GM19023 (cell line): ENCODE data around the gene SIAE.
"Not testable (repeated sequence)": the region's sequence is repeated elsewhere in the genome, so short reads cannot be mapped to it uniquely, and the experiment has no call there.

Experiments
- ATAC-seq: cut with Tn5 transposase; IDR thresholded peaks from one replicate; pipeline ENCODE4 v1.9.1; 2021; ENCODE audit warnings: mild to moderate bottlenecking, moderate library complexity; ENCODE audit not compliant: unreplicated experiment

SIAE gene

GRCh38 chr11:124625504-124626168, 47.9 kb downstream of the SIAE start:
- no peak for ATAC-seq

DNA sequence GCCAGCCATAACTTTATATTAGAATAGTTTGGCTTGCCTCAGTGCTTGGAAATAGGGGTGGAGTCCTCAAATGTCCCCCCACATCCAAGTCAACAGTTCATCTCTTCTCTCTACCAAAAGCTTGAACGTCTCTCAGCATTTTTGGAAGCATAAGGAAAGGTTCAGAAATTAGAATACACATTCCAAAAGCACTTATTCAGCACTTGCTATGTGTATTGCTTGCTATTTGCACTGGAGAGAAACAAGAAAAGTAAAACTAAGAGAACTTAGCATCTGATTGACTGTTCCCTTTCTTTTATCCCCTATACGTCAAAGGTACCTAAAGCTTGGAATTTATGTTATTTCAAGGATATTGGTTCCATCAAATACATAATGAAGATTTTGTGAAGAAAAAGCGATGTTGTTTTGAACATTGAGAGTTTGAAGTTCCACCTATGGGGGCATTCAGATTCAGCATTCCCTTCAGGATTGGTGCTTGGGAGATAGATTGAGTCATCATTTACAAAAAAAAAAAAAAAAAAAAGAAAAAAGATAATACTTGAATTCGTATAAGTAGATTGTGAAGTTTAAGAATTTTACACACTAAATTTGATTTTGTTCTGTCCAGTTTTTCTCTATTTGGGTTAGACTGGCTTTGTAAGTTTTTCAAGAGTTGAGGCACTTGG, 49.5 kb downstream of the SIAE start:
- no peak for ATAC-seq

DNA sequence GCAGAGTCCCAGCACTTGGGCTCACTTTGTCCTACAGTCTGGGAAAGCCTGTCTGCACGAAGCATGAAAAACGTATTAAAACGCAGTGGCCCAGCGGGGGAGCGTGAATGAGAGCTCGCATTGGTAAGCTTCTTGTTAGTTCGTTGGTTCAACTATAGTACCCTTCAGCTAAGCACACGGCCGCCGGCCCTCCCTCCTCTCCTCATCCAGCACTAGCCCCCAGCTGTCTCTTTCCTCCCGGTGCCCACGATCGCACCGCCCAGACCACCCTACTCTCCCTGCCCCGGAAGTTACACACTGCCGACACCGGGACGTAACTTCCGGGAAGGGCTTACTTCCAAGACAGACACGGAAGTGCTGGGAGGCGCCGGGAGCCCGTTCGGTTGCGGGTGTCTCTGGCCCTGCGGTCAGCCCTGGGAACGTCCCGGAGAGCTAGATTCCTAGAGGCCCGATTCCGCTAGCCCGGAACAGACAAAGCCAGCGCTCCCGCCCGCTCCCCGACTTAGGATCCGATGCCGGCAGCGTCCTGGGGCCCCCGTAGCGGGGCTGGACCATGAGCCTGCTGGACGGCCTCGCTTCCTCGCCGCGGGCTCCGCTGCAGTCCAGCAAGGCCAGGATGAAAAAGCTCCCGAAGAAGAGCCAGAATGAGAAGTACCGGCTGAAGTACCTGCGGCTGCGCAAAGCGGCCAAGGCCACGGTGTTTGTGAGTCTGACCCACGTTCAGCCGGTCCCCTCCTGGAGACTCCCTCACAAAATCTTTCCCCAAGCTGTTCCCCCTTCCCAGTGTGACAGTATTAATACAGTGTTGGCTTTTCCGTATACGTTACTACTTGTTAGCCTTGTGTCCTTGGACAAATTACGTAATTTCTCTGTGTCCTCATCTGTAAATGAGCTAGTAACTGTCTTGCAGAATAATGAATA, 50.7 kb downstream of the SIAE start, which contains the start of gene TBRG1:
TBRG1 (plus strand) TSS at position 334 of the 921 bp plus-strand sequence; CDS start at position 554, 220 bp downstream.
- peak; percentile 98 for ATAC-seq

- no peak for ATAC-seq
These were observed 54.7 kb downstream of the SIAE start for GRCh38 chr11:124618863-124619262.

DNA sequence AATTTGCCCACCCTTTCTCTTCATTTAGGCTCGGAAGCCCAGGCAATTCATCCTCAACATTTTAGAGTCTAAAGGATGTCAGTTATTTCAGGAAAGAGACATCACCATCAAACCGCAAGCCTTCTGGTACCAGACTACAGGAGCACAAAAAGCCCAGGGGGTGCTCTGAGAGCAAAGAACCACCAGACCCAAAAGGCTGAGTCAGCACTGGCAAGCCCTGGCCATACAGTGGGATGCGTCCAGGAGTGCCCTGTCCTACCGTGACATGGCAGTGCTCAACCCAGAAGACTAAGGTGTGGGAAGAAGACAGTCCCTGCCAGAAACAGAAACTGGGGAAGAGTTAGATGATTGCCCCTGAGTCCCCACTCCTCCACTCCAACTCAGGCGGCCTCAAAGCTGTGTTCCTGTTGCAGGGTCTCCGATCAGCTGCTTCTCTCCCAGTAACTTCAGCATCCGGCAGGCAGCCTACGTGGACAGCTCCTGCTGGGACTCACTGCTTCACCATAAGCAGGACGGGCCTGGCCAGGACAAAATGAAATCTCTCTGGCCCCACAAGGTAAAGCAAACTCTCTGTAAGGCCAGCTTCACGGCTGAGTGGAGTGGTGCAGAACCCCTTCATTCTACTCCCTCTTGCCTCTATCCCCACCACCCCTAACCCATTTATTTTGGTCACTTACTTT, 60.8 kb downstream of the SIAE start:
- ATAC-seq = no peak

DNA sequence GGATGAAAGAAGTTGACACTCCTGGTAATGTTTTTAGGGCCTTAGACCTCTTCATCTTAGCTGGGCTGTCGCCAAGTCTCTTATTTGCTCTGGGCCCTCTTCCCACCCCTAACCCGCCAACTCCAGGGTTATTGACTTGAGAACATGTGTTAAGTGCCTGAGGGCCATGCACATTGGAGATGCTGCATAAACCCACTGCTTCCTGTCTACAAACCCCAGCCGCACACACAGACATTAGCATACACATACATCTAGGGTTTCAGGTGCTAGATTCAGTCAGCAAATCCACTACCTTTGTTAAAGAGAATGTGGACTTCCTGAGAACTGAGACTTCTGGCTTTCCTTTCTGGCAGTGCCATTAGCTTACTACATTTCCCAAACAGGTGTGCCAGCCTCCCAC, 61.5 kb downstream of the SIAE start:
- no peak for ATAC-seq

DNA sequence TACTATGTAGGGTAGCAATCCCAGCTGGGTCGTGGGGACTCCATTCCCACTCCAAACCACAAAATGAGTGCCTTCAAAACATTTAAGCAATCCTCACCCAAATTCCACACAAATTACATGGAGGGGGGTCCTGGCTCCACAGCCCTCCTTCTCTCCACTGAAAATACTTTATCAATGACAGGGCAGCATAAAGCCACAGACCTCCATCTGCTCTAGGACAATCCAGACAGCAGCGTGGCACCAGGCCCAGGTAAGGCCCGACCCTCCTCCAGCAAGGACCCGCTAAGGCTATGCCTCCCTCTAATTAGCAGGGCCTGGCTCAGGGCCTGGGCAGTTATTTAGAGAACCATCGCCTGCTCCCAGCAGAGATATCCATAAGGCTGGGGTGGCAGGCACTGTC, 62.5 kb downstream of the SIAE start, which contains the start of gene PANX3:
PANX3 (plus strand) TSS at position 365 of the 400 bp plus-strand sequence. CDS start 129 bp downstream, outside the sequence.
- ATAC-seq = no peak

DNA sequence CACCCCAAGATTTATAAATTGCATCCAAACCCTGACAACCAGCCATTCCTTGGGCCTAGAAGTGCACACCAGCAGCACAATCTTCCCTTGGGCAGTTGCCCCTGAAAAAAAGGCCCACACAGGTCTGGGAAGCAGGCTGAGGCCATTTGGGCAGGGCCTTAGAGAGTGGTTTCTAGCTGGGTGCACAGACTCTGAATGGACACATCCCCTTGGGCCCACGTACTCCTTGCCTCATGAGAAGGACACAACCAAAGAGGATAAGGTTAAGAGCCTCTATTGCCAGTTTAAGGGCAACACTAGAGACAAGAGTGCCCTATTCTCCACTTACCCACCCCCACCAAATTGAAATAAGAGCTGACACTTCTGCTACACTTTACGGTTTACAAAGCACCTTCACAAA, 63.2 kb downstream of the SIAE start:
- no peak for ATAC-seq

DNA sequence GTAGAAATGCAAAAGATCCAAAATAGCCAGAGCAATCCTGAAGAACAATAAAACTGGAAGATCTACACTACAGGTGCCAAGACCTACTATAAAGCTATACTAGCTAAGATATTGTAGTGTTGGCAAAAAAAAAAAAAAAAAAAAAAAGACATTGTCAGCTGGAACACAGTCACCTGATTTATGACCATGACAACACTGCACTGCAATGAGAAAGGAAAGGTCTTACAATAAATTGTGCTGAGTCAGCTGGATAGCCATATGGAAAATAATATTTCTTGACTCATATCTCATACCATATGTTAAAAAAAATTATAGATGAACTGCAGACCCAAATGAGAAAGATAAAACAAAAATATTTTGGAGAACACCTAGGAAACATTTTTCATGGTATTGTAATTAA, 65.4 kb downstream of the SIAE start:
- ATAC-seq = no peak

- ATAC-seq = no peak
These were observed 67.8 kb downstream of the SIAE start for GRCh38 chr11:124605719-124606118.

DNA sequence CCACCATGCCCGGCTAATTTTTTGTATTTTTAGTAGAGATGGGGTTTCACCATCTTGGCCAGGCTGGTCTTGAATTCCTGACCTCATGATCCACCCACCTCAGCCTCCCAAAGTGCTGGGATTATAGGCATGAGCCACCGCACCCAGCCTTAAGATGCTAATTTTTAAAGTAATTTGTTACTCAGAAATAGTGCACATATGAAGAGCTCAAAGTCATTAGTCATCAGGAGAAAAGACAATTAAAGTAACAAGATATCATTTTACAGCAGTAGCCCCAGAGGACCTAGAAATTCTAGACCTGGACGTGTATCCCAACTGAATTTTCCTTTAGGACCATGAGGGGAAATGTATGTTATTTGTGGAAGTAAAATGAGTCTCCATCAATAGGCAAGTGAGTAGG, 70.8 kb downstream of the SIAE start:
- ATAC-seq = not testable (repeated sequence)

- no peak for ATAC-seq
These were observed 71.3 kb downstream of the SIAE start for GRCh38 chr11:124602193-124602592.

GRCh38 chr11:124600621-124601320, 72.8 kb downstream of the SIAE start:
- ATAC-seq = no peak

DNA sequence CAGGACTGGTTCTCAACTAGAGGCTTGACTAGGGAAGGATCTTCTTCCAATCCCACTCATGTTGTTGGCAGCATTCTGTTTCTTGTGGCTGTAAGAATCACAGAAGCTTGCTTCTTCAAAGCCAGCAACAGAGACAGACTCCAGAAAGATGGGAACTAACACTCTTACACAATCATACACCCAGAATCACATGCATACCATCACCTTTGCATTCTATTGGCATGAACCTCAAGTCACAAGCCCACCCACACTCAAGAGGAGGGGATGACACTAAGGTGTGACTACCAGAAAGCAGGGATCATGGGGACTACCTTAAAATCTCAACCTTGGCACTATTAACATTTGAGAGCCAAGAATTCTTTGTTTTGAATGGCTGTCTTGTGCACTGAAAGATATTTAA, 75.9 kb downstream of the SIAE start:
- no peak for ATAC-seq

GRCh38 chr11:124595302-124595701, 78.2 kb downstream of the SIAE start:
- ATAC-seq = no peak

DNA sequence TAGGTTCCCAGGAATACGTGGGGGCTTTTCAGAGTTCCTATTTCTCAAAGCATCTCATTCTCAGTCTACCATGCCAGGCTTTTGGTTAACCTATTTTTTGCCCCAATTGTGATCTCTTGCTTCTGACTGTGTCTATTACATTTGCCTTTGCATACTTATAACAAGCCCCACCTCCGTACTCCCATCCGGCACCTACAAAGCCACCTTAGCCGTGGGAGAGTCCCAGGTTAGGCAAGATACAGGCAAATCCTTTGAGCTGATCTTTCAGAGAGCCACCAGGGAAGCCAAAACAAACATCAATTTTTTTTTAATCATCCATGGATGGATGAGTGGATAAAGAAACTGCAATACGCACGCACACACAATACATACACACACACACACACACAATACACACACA, 80.9 kb downstream of the SIAE start:
- no peak for ATAC-seq

DNA sequence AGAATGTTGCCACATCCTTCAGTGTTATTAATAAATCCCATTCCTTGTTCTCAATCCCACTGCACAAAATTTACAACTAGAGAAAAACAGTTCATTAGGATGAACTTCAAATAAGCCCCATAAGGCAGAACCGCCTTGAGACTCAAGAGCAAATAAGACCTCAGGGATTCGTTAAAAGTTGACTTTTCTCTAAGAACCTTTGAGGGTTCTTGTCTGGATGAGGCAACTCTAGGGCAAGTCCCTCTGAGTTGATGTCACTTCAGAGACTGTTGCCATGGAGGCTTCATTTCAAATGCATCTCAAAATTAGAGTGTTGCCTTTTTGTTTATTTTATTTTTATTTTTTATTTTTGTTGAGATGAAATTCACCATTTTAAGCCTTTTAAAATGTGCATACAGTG, 82.1 kb downstream of the SIAE start:
- ATAC-seq = no peak

DNA sequence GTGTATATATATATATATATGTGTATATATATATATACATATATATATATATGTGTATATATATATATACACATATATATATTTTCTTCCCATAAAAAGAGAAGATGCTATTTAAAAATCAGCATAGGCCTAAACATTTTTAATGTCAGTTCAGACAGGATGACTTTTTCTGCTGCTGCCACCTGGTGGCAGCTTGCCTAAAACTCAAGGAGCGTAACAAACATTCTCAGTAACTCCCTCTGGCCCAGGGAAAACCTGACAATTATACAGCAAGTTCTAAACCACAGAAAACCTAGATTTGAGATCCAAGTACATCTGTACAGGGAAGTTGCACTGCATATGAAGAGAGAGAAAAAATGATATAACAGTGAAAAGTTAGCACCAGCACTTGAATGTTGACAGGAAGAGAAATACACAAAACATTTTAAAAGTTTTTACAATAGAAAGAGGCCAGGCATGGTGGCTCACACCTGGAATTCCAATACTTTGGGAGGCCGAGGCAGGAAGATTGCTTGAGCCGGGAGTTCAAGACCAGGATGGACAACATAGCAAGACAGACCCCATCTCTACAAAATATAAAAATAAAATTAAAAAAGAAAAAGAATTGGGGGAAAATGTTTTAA, 87.2 kb downstream of the SIAE start:
- ATAC-seq = no peak

GRCh38 chr11:124584681-124585372, 88.7 kb downstream of the SIAE start:
- ATAC-seq = no peak
